PC-9 (cell line): ENCODE measurements around the gene TMA7B. TPM values are rescaled to one million over a fixed set of nuclear protein-coding genes. Genes with fewer than 3 reads are reported as not detected.

Experiments used
- BruUV-seq: library from RNA; stranded (reverse); fragments of 400-500 nt; replicated peaks from 2 replicates; lab custom pipeline; 2021; lab: Mats Ljungman, UMichigan
- CTCF ChIA-PET: fragments of 300-600 bp; sonication (Branson Sonifier 250); formaldehyde crosslinking; loops from one replicate; lab custom pipeline; 2022; ENCODE audit warnings: antibody characterized with exemption; lab: Charles Lee
- POLR2A ChIA-PET: fragments of 300-600 bp; sonication (Branson Sonifier 250); formaldehyde crosslinking; loops from one replicate; lab custom pipeline; 2022; ENCODE audit warnings: antibody characterized with exemption; ENCODE audit not compliant: unreplicated experiment; lab: Charles Lee
- DNase-seq, 2 experiments: peaks; one replicate each; pipeline versions ENCODE4 v3.0.0 to v3.0.0-alpha.2; 2015 to 2022; ENCODE audit warnings: mixed read lengths in 1 of 2
- H2AFZ ChIP-seq: fragments of 200-600 bp; sonication (generic); 2 replicates; pipeline ENCODE4 v1.8.1; 2017; ENCODE audit warnings: antibody characterized with exemption
- H3F3A ChIP-seq: fragments of 200-600 bp; sonication (generic); 2 replicates; pipeline ENCODE4 v1.8.1; 2017; ENCODE audit warnings: antibody characterized with exemption, mild to moderate bottlenecking, low read depth; ENCODE audit not compliant: insufficient read depth
- H3K27ac ChIP-seq: fragments of 200-600 bp; sonication (generic); 2 replicates; pipeline ENCODE4 v1.6.1; 2016; ENCODE audit warnings: mixed run types
- H3K27me3 ChIP-seq: fragments of 200-600 bp; sonication (generic); 2 replicates; pipeline ENCODE4 v1.6.1; 2016; ENCODE audit warnings: low read depth, mixed run types; ENCODE audit not compliant: insufficient read depth
- H3K36me3 ChIP-seq: fragments of 200-600 bp; sonication (generic); 2 replicates; pipeline ENCODE4 v1.6.1; 2016; ENCODE audit warnings: low read depth, mixed run types
- H3K4me1 ChIP-seq: fragments of 200-600 bp; sonication (generic); replicated peaks from 2 replicates; pipeline ENCODE4 v1.6.1; 2016; ENCODE audit warnings: mixed run types; ENCODE audit not compliant: insufficient read depth
- H3K4me2 ChIP-seq: fragments of 200-600 bp; sonication (generic); 2 replicates; pipeline ENCODE4 v1.6.1; 2017; ENCODE audit warnings: mixed run types
- H3K4me3 ChIP-seq: fragments of 200-600 bp; sonication (generic); 2 replicates; pipeline ENCODE4 v1.6.1; 2016; ENCODE audit warnings: mixed run types
- H3K79me2 ChIP-seq: fragments of 200-600 bp; sonication (generic); 2 replicates; pipeline ENCODE4 v1.6.1; 2017; ENCODE audit warnings: low read depth, mixed run types
- H3K9me2 ChIP-seq: fragments of 200-600 bp; sonication (generic); 2 replicates; pipeline ENCODE4 v1.8.1; 2017; ENCODE audit warnings: mild to moderate bottlenecking; ENCODE audit not compliant: insufficient read depth
- H3K9me3 ChIP-seq: fragments of 200-600 bp; sonication (generic); 2 replicates; pipeline ENCODE4 v1.8.1; 2016; ENCODE audit warnings: low read depth; ENCODE audit not compliant: insufficient read depth
- H4K20me1 ChIP-seq: fragments of 200-600 bp; sonication (generic); 2 replicates; pipeline ENCODE4 v1.8.1; 2017; ENCODE audit not compliant: insufficient read depth
- EZH2 ChIP-seq: fragments of 200-600 bp; sonication (generic); IDR thresholded peaks from 2 replicates; pipeline ENCODE4 v1.8.0; 2017; ENCODE audit warnings: antibody characterized with exemption, low read depth
- intact Hi-C: fragments of 100-400 bp; cut with micrococcal nuclease; formaldehyde crosslinking; loops from one replicate; pipeline ENCODE4 v1.10.0; 2022; ENCODE audit not compliant: unreplicated experiment
- total RNA-seq: library from RNA; stranded (reverse); gene quantifications from 2 replicates; pipeline ENCODE4 v1.2.3, GENCODE V29; 2021
- TF ChIP-seq, protein P1 (sequence below): fragments of 200-600 bp; sonication (generic); conservative IDR thresholded peaks from 2 replicates; pipeline ENCODE4 v1.6.1; 2017; ENCODE audit warnings: mixed run types, antibody characterized with exemption, mild to moderate bottlenecking, moderate library complexity

The TMA7B gene
- total RNA-seq, 1 experiment from 2014 or later: not detected

DNA sequence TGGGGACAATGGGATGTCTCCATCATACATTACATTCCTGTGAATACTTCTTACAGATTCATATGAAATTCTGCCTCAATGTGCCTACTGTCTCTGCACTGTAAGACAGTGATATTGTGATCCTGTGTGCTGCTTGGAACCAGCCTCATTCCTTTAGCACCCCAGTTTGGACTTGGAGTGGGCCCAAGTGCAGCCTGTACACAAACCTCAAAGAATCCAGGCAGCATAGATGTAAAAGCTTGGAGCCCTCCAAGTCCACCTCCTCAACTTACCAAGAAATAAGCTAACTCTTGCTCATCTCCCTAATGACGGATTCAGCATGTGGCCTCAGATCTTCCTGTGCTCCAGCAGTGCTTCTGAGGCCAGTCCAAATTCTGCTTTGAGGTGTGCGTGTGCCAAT is 34.9 kb upstream of the TMA7B start:
- H3K27me3 ChIP-seq: peaks cover 94% of the 10 kb centered on the region
- no TSS peak for BruUV-seq
- no peak overlapping the region for H3K4me3 ChIP-seq
- H3K4me2 ChIP-seq: no peak overlapping the region
- H2AFZ ChIP-seq: no peak overlapping the region
- no peaks in the 10 kb centered on the region for H3F3A ChIP-seq
- ChIA-PET CTCF (no interaction called here), POLR2A (interaction anchor here (0.6 kb wide), 1 partner anchor 74 kb away, joined by 3 read pairs; no protein-coding TSS in a partner anchor)
- intact Hi-C loops: no loop called here
- DNase-seq: no peak
- H3K36me3 ChIP-seq: no peaks in the 10 kb centered on the region
- no peaks in the 10 kb centered on the region for H3K9me2 ChIP-seq
- no peaks in the 10 kb centered on the region for H4K20me1 ChIP-seq
- H3K9me3 ChIP-seq: no peaks in the 10 kb centered on the region
- H3K27ac ChIP-seq: no peak overlapping the region
- TF ChIP-seq, protein P1, sequence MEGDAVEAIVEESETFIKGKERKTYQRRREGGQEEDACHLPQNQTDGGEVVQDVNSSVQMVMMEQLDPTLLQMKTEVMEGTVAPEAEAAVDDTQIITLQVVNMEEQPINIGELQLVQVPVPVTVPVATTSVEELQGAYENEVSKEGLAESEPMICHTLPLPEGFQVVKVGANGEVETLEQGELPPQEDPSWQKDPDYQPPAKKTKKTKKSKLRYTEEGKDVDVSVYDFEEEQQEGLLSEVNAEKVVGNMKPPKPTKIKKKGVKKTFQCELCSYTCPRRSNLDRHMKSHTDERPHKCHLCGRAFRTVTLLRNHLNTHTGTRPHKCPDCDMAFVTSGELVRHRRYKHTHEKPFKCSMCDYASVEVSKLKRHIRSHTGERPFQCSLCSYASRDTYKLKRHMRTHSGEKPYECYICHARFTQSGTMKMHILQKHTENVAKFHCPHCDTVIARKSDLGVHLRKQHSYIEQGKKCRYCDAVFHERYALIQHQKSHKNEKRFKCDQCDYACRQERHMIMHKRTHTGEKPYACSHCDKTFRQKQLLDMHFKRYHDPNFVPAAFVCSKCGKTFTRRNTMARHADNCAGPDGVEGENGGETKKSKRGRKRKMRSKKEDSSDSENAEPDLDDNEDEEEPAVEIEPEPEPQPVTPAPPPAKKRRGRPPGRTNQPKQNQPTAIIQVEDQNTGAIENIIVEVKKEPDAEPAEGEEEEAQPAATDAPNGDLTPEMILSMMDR: no peak
- no peak for TF ChIP-seq EZH2
- no peaks in the 10 kb centered on the region for H3K79me2 ChIP-seq
- no peaks in the 10 kb centered on the region for H3K4me1 ChIP-seq

DNA sequence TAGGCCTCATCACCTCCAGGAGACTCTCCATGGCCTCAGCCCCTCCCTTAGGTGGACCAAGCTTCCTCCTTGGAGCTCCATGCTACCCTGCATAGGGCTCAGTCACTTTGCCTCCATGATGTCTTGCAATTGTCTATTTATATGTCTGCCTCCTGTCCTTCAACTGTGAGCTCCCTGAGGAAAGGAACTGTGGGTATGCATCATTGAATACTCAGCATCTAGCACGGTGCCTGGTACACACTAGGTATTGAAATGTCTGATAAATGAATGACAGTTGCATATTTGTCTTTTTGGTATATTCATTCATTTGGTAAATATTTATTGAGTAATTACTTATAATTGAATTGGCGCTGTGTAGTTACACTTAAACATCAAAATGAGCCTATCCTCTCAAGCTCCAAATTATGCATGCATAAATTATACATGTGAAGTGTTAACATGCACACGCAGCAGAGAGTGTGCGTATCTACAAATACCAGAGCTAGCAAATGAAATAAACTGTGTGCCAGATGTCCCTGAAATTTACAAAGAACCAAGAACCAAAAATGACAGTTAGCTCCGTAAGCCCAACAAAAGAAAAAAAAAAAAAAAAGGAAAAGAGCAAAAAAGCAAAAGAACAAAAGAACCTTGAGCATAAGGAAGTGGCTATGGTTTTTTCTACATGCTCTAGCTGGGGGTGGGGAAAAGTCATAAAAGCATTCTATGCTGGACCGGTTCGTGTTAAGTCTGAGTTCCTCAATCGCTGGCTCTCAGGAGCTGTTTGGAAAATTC is 34.1 kb upstream of the TMA7B start:
- H3K4me3 ChIP-seq: no peak overlapping the region
- H3K9me3 ChIP-seq: no peaks in the 10 kb centered on the region
- no peaks in the 10 kb centered on the region for H3K4me1 ChIP-seq
- H3K27ac ChIP-seq: no peak overlapping the region
- no peak overlapping the region for H3K4me2 ChIP-seq
- ChIA-PET CTCF (interaction anchor here (0.6 kb wide), 4 partner anchors 13 to 329 kb away, joined by 4 to 8 read pairs (median 6); no protein-coding TSS in a partner anchor), POLR2A (no interaction called here)
- no peaks in the 10 kb centered on the region for H3K36me3 ChIP-seq
- H3K9me2 ChIP-seq: no peaks in the 10 kb centered on the region
- peaks cover 95% of the 10 kb centered on the region for H3K27me3 ChIP-seq
- no TSS peak for BruUV-seq
- H3K79me2 ChIP-seq: no peaks in the 10 kb centered on the region
- H2AFZ ChIP-seq: no peak overlapping the region
- TF ChIP-seq EZH2: no peak
- TF ChIP-seq, protein P1: no peak
- DNase-seq: no peak
- intact Hi-C loops: no loop called here
- H3F3A ChIP-seq: no peaks in the 10 kb centered on the region
- H4K20me1 ChIP-seq: no peaks in the 10 kb centered on the region

DNA sequence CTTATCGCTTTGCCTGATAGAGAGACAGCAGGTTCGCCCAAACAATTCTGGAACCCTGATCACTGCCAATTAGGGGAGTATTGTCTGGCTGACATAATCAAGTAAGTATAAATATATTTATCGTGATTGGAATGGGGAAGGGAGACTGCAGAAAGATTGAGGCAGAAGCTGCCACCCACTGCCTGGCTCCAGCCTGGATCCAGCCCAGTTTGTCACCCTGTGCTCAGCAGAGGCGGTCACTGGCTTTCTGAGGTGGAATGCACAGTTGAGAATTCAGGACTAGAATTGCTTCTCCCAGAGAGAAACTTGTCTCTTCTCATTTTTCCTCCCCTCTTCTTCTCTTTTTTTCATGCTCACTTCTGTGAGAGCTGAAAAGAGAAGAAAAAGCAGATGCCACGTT is 33.4 kb upstream of the TMA7B start:
- intact Hi-C loops: no loop called here
- Histone ChIP-seq H3K27me3 (peaks cover 96% of the 10 kb centered on the region), H3K4me1 (no peaks in the 10 kb centered on the region), H3K79me2 (no peaks in the 10 kb centered on the region), H3K36me3 (no peaks in the 10 kb centered on the region), H3K4me2 (no peak overlapping the region), H3K27ac (no peak overlapping the region), H3F3A (no peaks in the 10 kb centered on the region), H2AFZ (no peak overlapping the region), H3K4me3 (no peak overlapping the region), H3K9me2 (no peaks in the 10 kb centered on the region), H3K9me3 (no peaks in the 10 kb centered on the region), H4K20me1 (no peaks in the 10 kb centered on the region)
- CTCF ChIA-PET: interaction anchor here (0.6 kb wide), 1 partner anchor 29 kb away, joined by 8 read pairs; no protein-coding TSS in a partner anchor
- no TSS peak for BruUV-seq
- POLR2A ChIA-PET: no interaction called here
- TF ChIP-seq EZH2: no peak
- TF ChIP-seq, protein P1: no peak
- no peak for DNase-seq
